ENCODE results near the gene TRIM8.

- TF ChIP-seq POLR2A (IDR thresholded peaks at IDR 0.05): no peak
- no peak for TF ChIP-seq CTCF (IDR thresholded peaks at IDR 0.05)
- no peak for TF ChIP-seq POLR2AphosphoS5 (IDR thresholded peaks at IDR 0.05)
Measured at GRCh38 chr10:102657451-102657850, 13.2 kb downstream of the TRIM8 start.

Data from prostate gland (tissue), 2 donors.